Body of pancreas (tissue), 4 donors: ENCODE measurements around the gene PRR16. TPM values are rescaled to one million over a fixed set of nuclear protein-coding genes. Genes with fewer than 3 reads are reported as not detected.

Experiments used
- ATAC-seq: fragments of 150-250 bp; one replicate; pipeline ENCODE4 v1.9.1; 2016
- DNase-seq, 4 donors: peaks; one replicate each; pipeline ENCODE4 v3.0.0-alpha.2; 2019
- H3K27ac ChIP-seq, 4 donors: fragments of 200-600 bp; sonication (generic); 1 replicate in 3 of 4; 2 replicates in 1 of 4; pipeline versions ENCODE4 v1.5.1 to v1.6.1; 2016 to 2019; ENCODE audit warnings: mild to moderate bottlenecking in 1 of 4, mixed read lengths in 1 of 4, moderate library complexity in 1 of 4
- H3K27me3 ChIP-seq, 2 donors: fragments of 200-600 bp; sonication (generic); one replicate each; pipeline ENCODE4 v1.6.0; 2016; ENCODE audit warnings: mild to moderate bottlenecking in 1 of 2
- H3K36me3 ChIP-seq, 2 donors: fragments of 200-600 bp; sonication (generic); replicated peaks in 1 of 2; 2 replicates each; pipeline ENCODE4 v1.5.1; 2016; ENCODE audit warnings: low read depth in 2 of 2; ENCODE audit not compliant: insufficient read depth in 1 of 2
- H3K4me1 ChIP-seq: fragments of 200-600 bp; sonication (generic); one replicate; pipeline ENCODE4 v1.6.0; 2016
- H3K4me3 ChIP-seq, 2 donors: fragments of 200-600 bp; sonication (generic); 1 replicate in 1 of 2; 2 replicates in 1 of 2; pipeline ENCODE4 v1.5.1; 2016 to 2019
- H3K9me3 ChIP-seq, 3 donors: fragments of 200-600 bp; sonication (generic); 1 replicate in 2 of 3; 2 replicates in 1 of 3; pipeline ENCODE4 v1.5.1; 2016
- CTCF ChIP-seq, 7 experiments: fragments of 450-650 bp in 4 of 7; fragments of 200-600 bp in 3 of 7; sonication (generic) in 3 of 7; IDR thresholded peaks; one replicate each; pipeline ENCODE4 v1.5.1; 2016 to 2019; ENCODE audit warnings: antibody characterized with exemption in 7 of 7
- POLR2A ChIP-seq, 3 donors: fragments of 450-650 bp; IDR thresholded peaks; one replicate each; pipeline ENCODE4 v1.6.1; 2016; ENCODE audit warnings: antibody characterized with exemption in 3 of 3, mild to moderate bottlenecking in 2 of 3
- WGBS, 2 donors: methylation state at CpG; one replicate each; pipeline ENCODE4 v1.1.5; 2017; 5-methylcytosine and 5-hydroxymethylcytosine counted together
- intact Hi-C: fragments of 100-400 bp; cut with DNase I; formaldehyde crosslinking; loops from one replicate; pipeline ENCODE4 v1.15.1; 2023
- total RNA-seq, 2 donors: library from RNA; depleted of rRNA; stranded (reverse); fragments of >200 nt; gene quantifications; one replicate each; pipeline ENCODE4 v1.1.0, GENCODE V29; 2016

PRR16 gene
- total RNA-seq, 2 donors from 2014 or later, result 0.78 to 0.99 TPM

- TF ChIP-seq POLR2A (IDR thresholded peaks at IDR 0.05), result no peak
- TF ChIP-seq CTCF (IDR thresholded peaks at IDR 0.05), result no peak
- Histone ChIP-seq H3K27me3 (no peaks in the 10 kb centered on the region), H3K27ac (no peak overlapping the region), H3K9me3 (no peaks in the 10 kb centered on the region), H3K4me3 (no peak overlapping the region), H3K36me3 (no peaks in the 10 kb centered on the region), H3K4me1 (peaks cover 4% of the 10 kb centered on the region)
- DNase-seq (no peak), ATAC-seq (no peak)
- WGBS, 2 donors, result 84 to 94% methylated on average over 2 of the region's 2 CpGs
- intact Hi-C loops, result no loop called here
These were observed 140.8 kb downstream of the PRR16 start for GRCh38 chr5:120604884-120605283.

GRCh38 chr5:120605325-120606079 is 141.4 kb downstream of the PRR16 start:
- H3K27ac ChIP-seq, result no peak overlapping the region
- no peaks in the 10 kb centered on the region for H3K36me3 ChIP-seq
- DNase-seq, result no peak
- no peaks in the 10 kb centered on the region for H3K9me3 ChIP-seq
- no peak overlapping the region for H3K4me3 ChIP-seq
- no peaks in the 10 kb centered on the region for H3K27me3 ChIP-seq
- ATAC-seq, result no peak
- intact Hi-C loops, result no loop called here
- no peaks in the 10 kb centered on the region for H3K4me1 ChIP-seq
- 77 to 85% methylated on average over 1 of the region's 1 CpG for WGBS, 2 donors
- TF ChIP-seq CTCF (IDR thresholded peaks at IDR 0.05), result no peak
- TF ChIP-seq POLR2A (IDR thresholded peaks at IDR 0.05), result no peak

DNA sequence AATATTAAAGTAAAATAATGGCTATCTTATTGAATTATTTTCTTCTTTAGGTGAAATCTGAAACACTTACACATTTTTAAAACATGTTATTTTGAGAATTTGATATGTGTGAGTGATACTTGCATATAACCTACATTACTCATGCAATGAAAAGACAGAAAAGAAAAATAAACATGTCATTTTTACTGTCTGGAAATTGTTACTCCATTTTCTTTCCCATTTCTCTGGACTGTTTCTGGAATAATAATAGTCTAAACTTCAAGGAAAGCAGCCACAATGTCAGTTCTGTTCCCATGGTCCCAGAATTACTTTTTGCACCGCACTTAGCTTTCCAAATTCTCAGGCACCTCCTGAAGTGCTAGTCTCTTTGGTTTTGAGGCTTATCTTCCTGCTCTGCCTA is 145.5 kb downstream of the PRR16 start:
- intact Hi-C loops, result no loop called here
- Histone ChIP-seq H3K9me3 (no peaks in the 10 kb centered on the region), H3K36me3 (no peaks in the 10 kb centered on the region), H3K4me3 (no peak overlapping the region), H3K27me3 (no peaks in the 10 kb centered on the region), H3K27ac (no peak overlapping the region), H3K4me1 (no peaks in the 10 kb centered on the region)
- 96 to 100% methylated on average over 1 of the region's 1 CpG for WGBS, 2 donors
- DNase-seq (no peak), ATAC-seq (no peak)
- TF ChIP-seq POLR2A (IDR thresholded peaks at IDR 0.05) (no peak), CTCF (IDR thresholded peaks at IDR 0.05) (no peak)

GRCh38 chr5:120610145-120610544 is 146.0 kb downstream of the PRR16 start:
- Histone ChIP-seq H3K4me3 (no peak overlapping the region), H3K36me3 (no peaks in the 10 kb centered on the region), H3K4me1 (no peaks in the 10 kb centered on the region), H3K9me3 (no peaks in the 10 kb centered on the region), H3K27me3 (no peaks in the 10 kb centered on the region), H3K27ac (no peak overlapping the region)
- intact Hi-C loops, result no loop called here
- WGBS, 2 donors, result 86 to 91% methylated on average over 2 of the region's 2 CpGs
- DNase-seq (no peak), ATAC-seq (no peak)
- TF ChIP-seq POLR2A (IDR thresholded peaks at IDR 0.05) (no peak), CTCF (IDR thresholded peaks at IDR 0.05) (no peak)

GRCh38 chr5:120613729-120614128 is 149.6 kb downstream of the PRR16 start:
- intact Hi-C loops, result no loop called here
- TF ChIP-seq CTCF (IDR thresholded peaks at IDR 0.05), result no peak
- no peak for TF ChIP-seq POLR2A (IDR thresholded peaks at IDR 0.05)
- Histone ChIP-seq H3K4me1 (no peaks in the 10 kb centered on the region), H3K4me3 (no peak overlapping the region), H3K27me3 (no peaks in the 10 kb centered on the region), H3K36me3 (no peaks in the 10 kb centered on the region), H3K27ac (no peak overlapping the region), H3K9me3 (no peaks in the 10 kb centered on the region)
- ATAC-seq (no peak), DNase-seq (no peak)
